HK-2 (cell line): ENCODE measurements around the gene XPC.
"Not testable (repeated sequence)": the region's sequence is repeated elsewhere in the genome, so short reads cannot be mapped to it uniquely, and the experiment has no call there.

ENCODE experiments used
- DNase-seq: peaks from one replicate; pipeline ENCODE4 v3.0.0-alpha.2; 2018; ENCODE audit not compliant: unreplicated experiment

The XPC gene

GRCh38 chr3:14133188-14133800 lies 45.1 kb downstream of the XPC start:
- DNase-seq: no peak

DNA sequence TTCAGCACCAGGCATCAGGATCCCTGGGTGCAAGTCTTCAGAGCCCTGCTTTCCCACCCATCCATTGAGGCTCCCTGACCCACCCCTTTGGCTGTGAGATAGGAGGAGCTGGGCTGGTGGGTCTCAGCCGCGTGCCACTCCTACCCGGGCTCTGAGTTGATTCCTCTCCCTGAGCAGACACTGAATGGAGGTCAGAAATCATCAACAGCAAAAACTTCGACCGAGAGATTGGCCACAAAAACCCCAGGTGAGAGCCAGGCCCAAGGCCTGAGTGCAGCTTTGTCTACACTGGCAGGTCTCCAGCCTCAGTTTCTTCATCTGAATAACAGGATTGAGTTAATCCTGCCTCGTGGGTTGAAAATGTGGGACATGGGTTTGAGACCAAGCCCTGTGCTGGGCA lies 45.7 kb downstream of the XPC start:
- DNase-seq: no peak

DNA sequence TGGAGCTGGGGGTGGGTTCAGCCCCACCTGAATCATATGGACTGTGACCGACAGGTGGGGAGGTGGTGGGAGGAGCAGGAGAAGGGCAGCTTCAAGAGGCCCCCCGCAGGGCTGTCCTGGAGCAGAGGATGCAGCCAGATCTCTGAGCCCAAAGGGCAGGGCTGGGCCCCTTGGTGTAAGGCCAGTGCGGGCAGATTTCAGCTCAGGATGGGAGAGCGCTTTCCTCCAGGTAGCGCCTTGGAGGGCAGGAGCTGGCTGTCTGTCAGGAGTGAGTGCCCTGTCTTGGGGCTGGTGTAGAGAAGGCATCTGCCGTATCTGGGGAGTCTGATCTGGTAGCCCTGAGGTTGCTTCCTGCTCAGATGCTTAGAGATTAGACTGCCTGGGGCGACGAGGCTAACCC lies 46.3 kb downstream of the XPC start:
- DNase-seq: no peak

- no peak for DNase-seq
These were observed 47.3 kb downstream of the XPC start for GRCh38 chr3:14131134-14131533.

DNA sequence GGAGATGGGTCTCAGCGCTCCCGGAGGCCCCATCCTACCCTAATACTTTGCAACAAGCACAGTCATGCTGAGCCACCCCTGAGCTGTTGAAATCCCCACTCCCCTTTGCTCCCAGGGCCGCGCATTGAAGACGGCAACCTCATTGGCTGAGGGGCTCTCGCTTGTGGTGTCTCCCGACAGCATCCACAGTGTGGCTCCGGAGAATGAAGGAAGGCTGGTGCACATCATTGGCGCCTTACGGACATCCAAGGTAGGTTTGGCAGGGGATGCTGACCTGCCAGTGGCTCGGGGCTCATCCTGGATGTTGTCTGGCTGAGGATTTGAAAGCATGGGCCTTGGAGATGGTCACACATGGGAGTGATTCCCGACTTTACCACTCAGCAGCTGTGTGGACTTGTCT lies 47.7 kb downstream of the XPC start:
- no peak for DNase-seq

GRCh38 chr3:14130230-14130629 lies 48.2 kb downstream of the XPC start:
- DNase-seq: no peak

DNA sequence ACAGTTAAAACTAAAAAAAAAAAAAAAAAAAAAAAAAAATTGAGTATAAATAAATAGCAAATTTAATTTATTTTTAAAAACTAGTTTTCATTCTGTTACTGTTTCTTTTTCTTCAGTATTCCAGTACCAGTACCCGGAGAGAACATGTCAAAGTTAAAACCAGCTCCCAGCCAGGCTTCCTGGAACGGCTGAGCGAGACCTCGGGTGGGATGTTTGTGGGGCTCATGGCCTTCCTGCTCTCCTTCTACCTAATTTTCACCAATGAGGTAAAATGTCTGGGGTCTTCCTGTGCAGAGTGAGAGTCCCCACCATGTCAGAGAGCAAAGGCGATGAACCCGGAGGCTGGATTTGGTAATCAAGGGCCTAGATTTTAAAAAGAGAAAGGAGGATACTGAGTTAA lies 49.1 kb downstream of the XPC start:
- no peak for DNase-seq

DNA sequence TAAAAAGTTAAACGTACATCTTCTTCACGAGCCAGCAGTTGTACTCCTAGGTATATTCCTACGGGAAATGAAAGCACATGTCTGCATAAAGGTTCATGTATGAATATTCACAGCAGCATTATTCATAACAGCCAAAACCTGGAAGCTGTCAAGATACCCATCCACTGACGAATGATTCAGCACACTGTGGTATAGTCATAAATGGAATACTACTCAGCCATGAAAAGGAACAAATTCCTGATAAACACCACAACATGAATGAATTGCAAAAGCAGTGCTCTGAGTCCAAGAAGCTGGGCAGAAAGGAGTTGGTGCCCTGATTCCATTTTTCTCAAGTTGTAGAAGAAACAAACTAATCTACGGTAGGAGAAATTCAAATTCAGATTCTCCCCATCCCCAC lies 49.7 kb downstream of the XPC start:
- DNase-seq: no peak

DNA sequence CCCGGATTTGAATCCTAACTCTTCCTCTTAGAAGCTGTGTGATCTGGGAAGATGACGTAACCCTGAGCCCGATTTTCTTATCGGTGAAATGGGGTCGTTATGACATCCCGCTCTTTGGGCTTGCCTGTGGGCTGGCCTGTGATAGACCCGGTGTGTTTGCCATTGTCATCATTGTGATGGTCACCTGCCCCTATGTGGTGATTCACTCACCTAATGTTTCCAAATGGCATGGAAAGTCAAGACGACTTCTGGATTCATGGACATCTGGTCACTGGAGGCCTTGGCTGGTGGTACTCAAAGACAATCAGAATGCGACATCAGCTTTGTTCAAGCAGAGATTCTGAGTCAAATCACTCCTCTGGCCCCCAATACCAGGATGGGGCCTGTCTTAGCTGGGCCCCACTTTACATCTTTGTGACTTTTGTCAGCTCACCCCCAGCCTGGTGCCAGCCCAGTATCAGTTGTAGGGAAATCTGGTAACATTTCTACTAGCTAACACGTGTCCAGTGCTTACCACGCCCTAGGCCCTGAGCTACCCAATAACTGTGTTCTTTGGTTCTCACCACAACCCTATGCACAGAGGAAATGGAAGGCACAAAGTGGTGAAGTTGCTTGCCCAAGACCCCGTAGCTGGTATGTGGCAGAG lies 50.8 kb downstream of the XPC start:
- DNase-seq: no peak

GRCh38 chr3:14126887-14127505 lies 51.4 kb downstream of the XPC start:
- DNase-seq: no peak

DNA sequence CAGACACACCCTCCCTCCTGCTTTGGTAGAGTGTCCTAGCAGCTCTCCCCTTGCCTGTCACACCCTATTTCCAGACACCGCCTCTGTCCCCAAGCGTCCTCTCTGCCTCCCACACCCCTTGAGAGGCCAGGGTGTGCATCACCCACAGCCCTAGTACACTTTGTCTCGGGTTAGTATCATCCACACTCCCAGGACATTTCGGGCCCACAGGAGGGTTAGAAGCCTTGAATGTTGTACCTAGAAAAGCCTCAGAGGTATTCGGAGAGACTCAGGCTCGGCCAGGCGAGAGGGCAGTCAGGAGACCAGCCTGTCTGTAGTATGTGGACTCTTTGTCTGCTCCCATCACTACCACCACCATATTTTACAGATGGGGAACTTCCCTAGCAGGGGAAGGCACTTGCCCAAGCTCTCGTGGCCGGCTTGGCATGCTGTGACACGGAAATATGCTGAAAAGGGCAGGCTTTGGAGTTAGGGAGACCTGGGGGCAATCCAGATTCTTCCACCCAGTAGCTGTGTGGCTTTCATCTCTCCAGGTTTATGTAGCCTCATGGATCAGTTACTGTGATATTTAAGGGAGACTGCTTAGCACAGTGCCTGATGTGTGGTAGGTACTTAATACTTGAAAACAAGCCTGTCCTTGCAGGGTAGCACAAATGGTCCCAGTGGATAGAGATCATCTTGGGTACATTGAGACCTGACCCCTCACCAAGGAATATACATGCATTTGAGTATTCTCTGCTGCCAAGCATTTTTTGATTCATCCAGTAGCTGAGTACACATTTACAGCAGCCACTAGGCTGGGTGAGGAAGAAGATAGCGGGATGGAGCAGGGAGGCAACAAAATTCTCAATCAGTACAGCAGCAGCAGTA lies 52.1 kb downstream of the XPC start:
- DNase-seq: no peak

DNA sequence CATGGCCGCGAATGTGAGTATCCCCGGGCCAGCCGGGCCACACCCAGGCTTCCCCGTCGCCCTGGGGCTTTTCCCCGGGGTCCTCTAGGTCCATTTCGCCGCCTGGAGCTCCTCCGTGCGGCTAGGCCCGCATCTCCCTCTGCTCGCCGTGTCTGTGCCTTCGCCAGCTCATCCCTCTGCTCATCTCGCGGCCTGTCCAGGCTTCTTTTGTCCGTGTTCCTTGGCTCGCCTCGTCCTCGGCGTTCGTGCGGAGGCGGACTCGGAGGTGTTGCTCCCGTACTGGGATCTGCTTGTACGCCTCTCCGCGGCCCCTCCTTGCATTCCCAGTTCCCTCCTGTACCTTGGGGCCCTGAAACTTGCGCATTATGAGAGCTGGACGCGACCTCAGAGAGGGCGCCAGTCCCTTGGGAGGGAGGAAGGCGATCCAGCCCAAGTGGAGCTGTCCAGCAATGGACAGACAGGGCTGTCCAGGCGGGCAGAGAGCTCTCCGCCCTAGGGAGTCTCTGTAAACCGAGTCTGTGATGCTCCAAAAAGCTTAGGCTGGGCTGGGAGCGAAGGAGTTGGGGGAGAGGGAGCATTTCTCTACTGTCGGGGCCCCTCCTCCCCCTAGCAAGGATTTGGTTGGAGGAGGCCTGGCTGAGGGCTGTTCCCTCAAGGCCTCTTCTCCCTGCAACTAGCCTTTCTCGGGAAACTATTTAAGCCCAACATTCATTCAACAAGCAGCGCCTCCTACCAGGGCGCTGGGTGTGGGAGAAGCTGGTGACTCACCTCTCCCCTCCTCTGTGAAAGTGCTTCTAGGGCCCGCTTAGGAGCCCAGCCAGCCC lies 53.0 kb downstream of the XPC start:
- DNase-seq: peak; percentile 72

DNA sequence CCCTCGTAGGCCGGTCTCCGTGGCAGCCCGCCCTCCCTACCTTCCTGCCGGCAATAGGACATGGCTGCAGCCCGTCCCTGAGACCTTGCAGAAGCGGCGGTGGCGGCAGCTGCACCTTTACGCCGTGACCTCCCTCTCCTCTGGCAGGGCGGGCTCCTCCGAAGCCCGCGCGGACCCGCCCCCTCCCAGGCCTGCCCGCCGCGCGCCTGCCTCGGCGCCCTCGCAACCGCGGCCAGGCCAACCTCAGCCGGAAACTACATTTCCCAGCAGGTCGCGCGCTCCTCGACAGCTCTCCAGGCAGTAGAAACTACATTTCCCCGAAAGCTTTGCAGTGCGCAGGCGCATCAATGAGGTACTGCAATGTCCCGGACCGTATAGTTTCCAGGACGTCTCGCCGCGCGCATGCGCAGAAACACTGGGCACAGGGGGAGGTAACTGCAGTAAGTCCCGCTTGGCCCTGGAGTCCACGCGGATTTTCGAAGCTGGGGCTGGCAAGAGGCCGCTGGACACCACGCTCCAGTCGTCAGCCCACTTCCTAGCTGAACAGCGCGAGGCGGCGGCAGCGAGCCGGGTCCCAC lies 53.7 kb downstream of the XPC start, which contains the start of the genes CHCHD4 and TMEM43:
Gene CHCHD4, minus strand, starts transcription at position 256 of the 578 bp plus-strand sequence. Its CDS starts 194 bp downstream, at position 62.
Gene TMEM43, plus strand, starts transcription at position 438 of the 578 bp plus-strand sequence. CDS start 142 bp downstream, outside the sequence.
- peak; percentile 96 for DNase-seq

GRCh38 chr3:14124223-14124614 lies 54.2 kb downstream of the XPC start:
- peak; percentile 37 for DNase-seq

GRCh38 chr3:14123308-14124222 lies 54.8 kb downstream of the XPC start:
- DNase-seq: no peak

GRCh38 chr3:14122301-14122700 lies 56.1 kb downstream of the XPC start:
- DNase-seq: no peak

GRCh38 chr3:14121859-14122258 lies 56.5 kb downstream of the XPC start:
- no peak for DNase-seq

GRCh38 chr3:14120921-14121448 lies 57.4 kb downstream of the XPC start:
- not testable (repeated sequence) for DNase-seq

DNA sequence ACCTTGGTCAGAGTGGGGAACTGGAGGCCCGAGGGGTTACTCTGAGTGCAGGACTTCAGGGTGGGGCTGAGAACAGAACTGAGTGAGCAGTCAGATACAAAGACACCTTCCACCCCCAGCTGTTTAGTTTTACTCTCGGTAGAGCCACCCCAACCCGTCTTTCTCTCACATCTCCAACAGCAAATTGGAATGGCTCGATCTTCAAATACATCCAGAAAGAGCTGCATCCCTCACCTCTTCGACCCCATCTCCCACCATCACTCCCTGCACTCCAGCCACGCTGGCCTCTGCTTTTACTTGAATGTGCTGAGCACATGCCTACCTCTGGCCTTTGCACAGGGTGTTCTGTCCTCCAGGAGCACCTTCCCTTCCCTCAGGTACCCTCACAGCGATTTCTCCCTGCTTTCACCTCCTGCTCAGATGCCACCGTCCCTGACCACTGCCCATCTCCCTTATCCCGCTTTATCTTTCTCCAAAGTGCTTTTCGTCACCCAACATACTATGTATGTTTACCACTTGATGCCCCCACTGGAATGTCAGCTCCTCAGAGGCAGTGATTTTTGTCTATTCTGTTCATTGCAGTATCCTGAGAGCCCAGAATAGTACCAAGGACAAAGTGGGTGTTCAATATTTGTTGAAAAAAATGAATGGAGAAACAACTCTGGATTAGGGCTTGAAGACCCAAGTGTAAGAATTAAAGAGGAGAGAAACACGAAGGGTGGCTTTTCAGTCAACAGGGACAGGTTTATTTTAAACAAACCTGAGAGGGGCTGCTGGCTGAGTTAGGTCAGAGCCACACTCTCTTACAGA lies 58.1 kb downstream of the XPC start:
- no peak for DNase-seq
